GM21526 (cell line): ENCODE results near the gene EIF5A.

ENCODE experiments used
- ATAC-seq: cut with Tn5 transposase; IDR thresholded peaks from one replicate; pipeline ENCODE4 v1.9.1; 2021; ENCODE audit warnings: moderate library complexity; ENCODE audit not compliant: unreplicated experiment, low FRiP score

EIF5A gene

GRCh38 chr17:7352910-7353635, 45.6 kb downstream of the EIF5A start:
- ATAC-seq = no peak

- ATAC-seq = no peak
These were observed 46.9 kb downstream of the EIF5A start for GRCh38 chr17:7354262-7354843.

- no peak for ATAC-seq
These were observed 47.6 kb downstream of the EIF5A start, which contains the start of gene TMEM95 for GRCh38 chr17:7355053-7355452. Gene TMEM95, plus strand, starts transcription at chr17:7355156. Its CDS starts 49 bp downstream, at chr17:7355205.

GRCh38 chr17:7355573-7355972, 48.1 kb downstream of the EIF5A start:
- ATAC-seq = no peak

GRCh38 chr17:7356072-7356549, 48.7 kb downstream of the EIF5A start:
- ATAC-seq = no peak

- ATAC-seq = no peak
These were observed 49.3 kb downstream of the EIF5A start for GRCh38 chr17:7356756-7357155.

GRCh38 chr17:7357381-7357780, 50.0 kb downstream of the EIF5A start:
- ATAC-seq = no peak

GRCh38 chr17:7361906-7362305, 54.5 kb downstream of the EIF5A start:
- no peak for ATAC-seq
